Measurements from ENCODE around the gene PIAS2.
"Not testable (repeated sequence)": the region's sequence is repeated elsewhere in the genome, so short reads cannot be mapped to it uniquely, and the experiment has no call there.

Gene PIAS2

GRCh38 chr18:46917108-46917802 is at the start of gene PIAS2, which contains the start of gene KATNAL2:
Gene PIAS2, minus strand, starts transcription at chr18:46917507. Its CDS starts 162 bp downstream, at chr18:46917345.
Gene KATNAL2, plus strand, starts transcription at chr18:46917602. Its CDS starts 29,271 bp downstream, at chr18:46946873.
- peak within 1 kb of the TSS; percentile 79 for H3K4me3 ChIP-seq (ENCODE audit: low read depth, low read length)
- DNase-seq (ENCODE audit: low read depth): no peak

- DNase-seq (ENCODE audit: low read depth); H3K4me3 ChIP-seq (ENCODE audit: low read depth, low read length): not testable (repeated sequence)
Observed at GRCh38 chr18:46966266-46966665, 49.0 kb upstream of the PIAS2 start.

- DNase-seq (ENCODE audit: low read depth); H3K4me3 ChIP-seq (ENCODE audit: low read depth, low read length): not testable (repeated sequence)
Observed at GRCh38 chr18:46964579-46965293, 47.4 kb upstream of the PIAS2 start.

GRCh38 chr18:46963656-46964578 is 46.6 kb upstream of the PIAS2 start:
- not testable (repeated sequence) for DNase-seq (ENCODE audit: low read depth)

GRCh38 chr18:46958209-46958608 is 40.9 kb upstream of the PIAS2 start:
- no peak overlapping the region for H3K4me3 ChIP-seq (ENCODE audit: low read depth, low read length)
- no peak for DNase-seq (ENCODE audit: low read depth)

More at GRCh38 chr18:46963656-46964578, 46.6 kb upstream of the PIAS2 start:
- not testable (repeated sequence) for H3K4me3 ChIP-seq (ENCODE audit: low read depth, low read length)

GRCh38 chr18:46953195-46953594 is 35.9 kb upstream of the PIAS2 start:
- no peak for DNase-seq (ENCODE audit: low read depth)
- no peak overlapping the region for H3K4me3 ChIP-seq (ENCODE audit: low read depth, low read length)

- H3K4me3 ChIP-seq (ENCODE audit: low read depth, low read length): no peak overlapping the region
- no peak for DNase-seq (ENCODE audit: low read depth)
Observed at GRCh38 chr18:46950064-46950656, 32.9 kb upstream of the PIAS2 start.

- H3K4me3 ChIP-seq (ENCODE audit: low read depth, low read length): peak overlapping the region; percentile 63
- DNase-seq (ENCODE audit: low read depth): peak; percentile 53
Observed at GRCh38 chr18:46946656-46947282, 29.5 kb upstream of the PIAS2 start.

GRCh38 chr18:46942646-46943045 is 25.3 kb upstream of the PIAS2 start:
- DNase-seq (ENCODE audit: low read depth): no peak

GRCh38 chr18:46939998-46940571 is 22.8 kb upstream of the PIAS2 start:
- H3K4me3 ChIP-seq (ENCODE audit: low read depth, low read length): no peak overlapping the region
- DNase-seq (ENCODE audit: low read depth): no peak

More at GRCh38 chr18:46942646-46943045, 25.3 kb upstream of the PIAS2 start:
- H3K4me3 ChIP-seq (ENCODE audit: low read depth, low read length): no peak overlapping the region

GRCh38 chr18:46939337-46939963 is 22.1 kb upstream of the PIAS2 start:
- H3K4me3 ChIP-seq (ENCODE audit: low read depth, low read length): no peak overlapping the region
- peak; percentile 88 for DNase-seq (ENCODE audit: low read depth)

GRCh38 chr18:46920653-46921052 is 3.3 kb upstream of the PIAS2 start:
- no peak for DNase-seq (ENCODE audit: low read depth)
- no peak overlapping the region for H3K4me3 ChIP-seq (ENCODE audit: low read depth, low read length)

GRCh38 chr18:46920067-46920466 is 2.8 kb upstream of the PIAS2 start:
- H3K4me3 ChIP-seq (ENCODE audit: low read depth, low read length): no peak overlapping the region
- no peak for DNase-seq (ENCODE audit: low read depth)

GRCh38 chr18:46917803-46918600 is 695 bp upstream of the PIAS2 start:
- peak overlapping the region; percentile 79 for H3K4me3 ChIP-seq (ENCODE audit: low read depth, low read length)
- no peak for DNase-seq (ENCODE audit: low read depth)

- peak overlapping the region; percentile 79 for H3K4me3 ChIP-seq (ENCODE audit: low read depth, low read length)
- DNase-seq (ENCODE audit: low read depth): no peak
Observed at GRCh38 chr18:46916551-46917107, 678 bp downstream of the PIAS2 start.

GRCh38 chr18:46915800-46916550 is 1.3 kb downstream of the PIAS2 start:
- no peak for DNase-seq (ENCODE audit: low read depth)
- H3K4me3 ChIP-seq (ENCODE audit: low read depth, low read length): peak overlapping the region; percentile 79
